ENCODE results near the gene SSC5D.
"Not testable (repeated sequence)": the region's sequence is repeated elsewhere in the genome, so short reads cannot be mapped to it uniquely, and the experiment has no call there.

Gene SSC5D

DNA sequence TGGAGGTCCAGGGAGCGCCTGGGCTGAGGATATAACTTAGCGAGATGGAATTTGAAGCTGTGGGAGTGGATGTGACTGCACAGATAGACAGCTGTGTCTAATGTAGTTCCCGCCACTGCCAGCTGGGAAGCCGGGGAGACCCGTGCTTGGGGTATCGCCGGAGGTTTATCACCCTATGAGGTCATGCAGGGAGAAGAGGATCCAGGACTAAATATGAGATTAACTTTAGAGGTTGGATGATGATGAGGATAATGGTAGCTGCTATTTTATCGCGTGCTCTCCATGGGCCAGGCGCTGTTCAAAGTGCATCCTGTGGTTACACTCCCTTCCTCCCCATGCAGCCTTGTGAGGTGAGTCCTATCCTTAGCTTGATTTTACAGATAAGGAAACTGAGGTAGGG is 19.9 kb downstream of the SSC5D start:
- DNase-seq = no peak

DNA sequence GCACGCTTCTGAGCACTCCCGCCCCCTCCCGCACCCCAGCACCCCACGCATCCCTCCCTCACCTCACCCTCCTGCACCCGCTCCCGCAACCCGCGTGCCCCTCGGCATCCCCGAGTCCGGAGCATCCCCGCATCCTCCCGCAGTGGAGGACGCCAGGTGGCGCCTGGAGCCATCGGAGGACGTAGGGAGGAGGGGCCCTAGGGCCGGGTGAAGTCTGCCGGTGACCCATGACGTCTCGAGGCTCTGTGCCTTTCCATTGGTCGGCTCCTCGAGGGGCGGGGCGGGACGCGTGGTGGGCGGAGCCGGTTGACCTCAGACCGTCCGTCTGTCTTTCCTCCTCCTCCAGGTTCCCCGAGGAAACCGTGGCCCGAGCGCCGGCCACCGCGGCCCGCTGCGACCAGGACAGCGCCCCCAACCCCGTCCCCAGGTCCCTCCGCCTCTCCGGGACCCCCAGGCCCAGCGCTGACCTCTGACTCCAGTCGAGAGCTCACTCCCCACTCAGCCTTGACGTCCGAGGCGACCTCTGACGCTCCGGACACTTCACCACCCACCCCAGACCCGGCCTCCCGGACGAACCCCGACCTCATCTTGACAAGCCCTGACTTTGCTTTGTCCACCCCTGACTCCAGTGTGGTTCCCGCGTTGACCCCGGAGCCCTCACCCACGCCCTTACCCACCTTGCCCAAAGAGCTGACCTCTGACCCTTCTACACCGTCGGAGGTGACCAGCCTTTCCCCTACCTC is 28.8 kb downstream of the SSC5D start:
- DNase-seq = peak; percentile 96

DNA sequence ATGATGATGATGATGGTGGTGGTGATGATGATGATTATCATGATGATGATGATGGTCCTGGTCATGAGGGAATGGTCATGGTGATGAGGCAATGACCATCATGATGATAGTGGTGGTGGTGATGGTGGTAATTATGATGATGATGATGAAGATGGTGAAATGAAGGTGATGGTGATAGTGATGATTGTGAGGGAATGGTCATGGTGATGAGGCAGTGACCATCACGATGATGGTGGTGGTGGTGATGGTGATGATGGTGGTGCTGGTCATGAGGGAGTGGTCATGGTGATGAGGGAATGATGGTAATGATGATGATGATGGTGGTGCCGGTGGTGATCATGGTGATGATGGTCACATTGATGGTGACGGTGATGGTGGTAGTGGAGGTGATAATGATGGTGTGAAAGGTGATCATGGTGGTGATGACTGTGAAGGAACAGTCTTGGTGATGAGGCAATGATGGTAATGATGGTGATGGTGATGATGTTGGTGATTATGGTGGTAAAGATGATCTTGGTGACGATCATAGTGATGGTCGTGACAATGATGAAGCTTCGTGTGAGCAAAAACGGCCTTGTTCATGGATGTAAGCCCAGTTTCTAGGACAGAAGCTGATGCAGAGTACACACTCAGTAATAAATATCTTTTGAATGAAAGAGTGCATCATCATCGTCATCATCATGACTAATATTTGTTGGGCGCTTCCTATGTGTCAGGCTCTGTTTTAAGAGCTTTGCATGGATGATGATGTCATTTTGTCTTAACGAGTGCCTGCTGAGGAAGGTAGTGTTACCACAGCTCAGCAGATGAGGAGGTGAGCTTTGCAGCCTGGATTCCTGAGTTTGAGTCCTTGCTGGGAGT is 31.4 kb downstream of the SSC5D start:
- DNase-seq = no peak

DNA sequence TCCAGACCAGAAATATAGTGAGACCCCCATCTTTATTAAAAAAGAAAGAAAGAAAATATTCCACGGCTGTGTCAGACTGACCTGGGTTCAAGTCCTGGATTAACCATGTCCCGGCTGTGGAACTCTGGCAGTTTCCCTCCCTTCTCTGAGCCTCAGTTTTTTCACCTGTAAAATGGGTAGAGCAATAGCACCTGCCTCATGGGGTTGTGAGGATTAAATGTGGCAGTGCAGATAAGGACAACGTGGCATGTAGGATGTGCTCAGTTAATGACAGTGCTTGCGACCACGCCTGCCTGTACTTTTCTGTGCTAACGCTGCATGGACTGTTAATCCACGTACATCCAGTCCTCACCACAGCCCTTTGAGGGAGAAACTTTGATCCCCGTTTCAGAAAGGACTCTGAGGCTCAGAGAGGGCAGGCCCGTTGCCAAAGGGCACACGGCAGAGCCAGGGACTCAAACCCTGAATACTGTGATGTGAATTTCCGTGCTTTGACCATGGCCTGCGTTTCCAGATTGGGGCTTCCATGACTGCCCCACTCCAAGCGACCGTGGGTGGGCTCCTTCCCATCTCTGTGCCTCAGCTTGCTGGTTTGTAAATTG is 32.6 kb downstream of the SSC5D start:
- peak; percentile 36 for DNase-seq

DNA sequence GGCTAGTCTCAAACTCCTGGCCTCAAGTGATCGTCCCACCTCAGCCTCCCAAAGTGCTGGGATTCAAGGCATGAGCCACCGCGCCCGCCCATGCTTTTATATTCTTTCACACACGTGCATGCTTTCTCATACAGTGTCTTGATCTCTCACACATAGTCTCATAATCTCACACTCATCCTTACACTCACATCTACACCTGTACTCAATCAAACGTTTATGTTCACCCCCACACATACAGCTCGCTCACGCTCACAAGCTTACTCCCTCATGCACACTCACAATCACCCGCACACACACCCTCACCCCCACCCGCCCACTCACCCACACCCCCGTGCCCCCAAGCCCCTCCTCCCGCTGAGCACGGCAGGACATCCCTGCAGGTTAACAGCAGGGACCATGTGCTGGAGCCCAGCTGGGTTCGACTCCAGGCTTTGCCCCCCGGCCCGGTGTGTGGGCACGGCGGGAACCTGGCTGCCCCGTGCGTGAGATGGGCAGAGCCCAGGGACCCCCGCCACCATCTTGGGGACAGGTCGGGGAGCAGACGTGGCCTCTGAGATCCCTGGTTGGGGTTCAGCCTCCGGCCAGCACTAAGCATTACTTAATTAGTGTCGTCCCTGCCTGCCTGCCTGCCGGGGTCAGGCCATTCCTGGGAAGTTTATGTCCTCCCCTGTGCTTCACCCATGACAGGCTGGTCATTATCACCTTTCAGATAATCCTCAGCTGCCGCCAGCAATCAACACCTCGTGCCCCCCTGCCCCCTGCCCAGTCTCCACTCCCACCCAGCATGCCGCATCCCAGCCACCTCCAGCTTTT is 37.3 kb downstream of the SSC5D start:
- no peak for DNase-seq

DNA sequence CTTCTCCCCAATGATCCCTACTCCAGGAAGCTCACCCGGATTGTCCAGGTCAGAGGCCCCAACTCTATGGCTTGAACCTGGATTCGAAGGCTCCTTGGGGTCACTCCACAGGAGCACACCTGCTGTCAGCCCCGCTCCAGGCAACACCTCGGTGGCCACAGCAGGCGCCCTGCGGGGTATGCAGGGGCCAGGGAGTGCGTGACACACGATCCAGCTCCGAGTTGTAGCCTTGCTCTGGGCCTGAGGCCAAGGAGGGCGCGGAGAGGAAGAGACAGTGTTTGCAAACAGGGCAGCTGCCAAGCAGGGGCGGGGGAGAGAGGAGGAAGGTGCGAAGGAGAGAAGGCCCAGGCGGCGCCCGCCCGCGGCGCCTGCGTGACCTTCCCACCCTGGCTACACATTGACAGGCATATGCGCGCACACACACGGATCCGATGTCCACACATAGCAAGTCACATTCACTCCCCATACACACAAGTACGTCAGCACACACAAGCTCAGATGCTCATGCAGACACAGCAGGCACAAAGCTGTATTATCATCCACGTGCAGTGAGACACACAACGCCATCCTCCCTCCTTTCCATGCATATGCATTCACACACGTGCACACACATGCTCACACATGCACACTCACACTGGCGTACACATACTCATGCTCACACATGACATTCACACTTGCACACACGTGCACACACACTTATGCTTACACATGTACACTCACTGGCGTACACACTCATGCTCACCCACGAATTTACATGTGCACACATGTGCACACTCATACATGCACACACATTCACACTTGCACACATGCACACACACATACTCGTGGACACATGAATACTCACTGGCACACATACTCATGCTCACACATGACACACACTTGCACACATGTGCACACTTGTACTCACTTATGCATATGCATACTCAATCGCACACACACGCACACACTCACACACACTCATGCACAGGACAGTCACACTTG is 38.3 kb downstream of the SSC5D start:
- DNase-seq = peak; percentile 79

DNA sequence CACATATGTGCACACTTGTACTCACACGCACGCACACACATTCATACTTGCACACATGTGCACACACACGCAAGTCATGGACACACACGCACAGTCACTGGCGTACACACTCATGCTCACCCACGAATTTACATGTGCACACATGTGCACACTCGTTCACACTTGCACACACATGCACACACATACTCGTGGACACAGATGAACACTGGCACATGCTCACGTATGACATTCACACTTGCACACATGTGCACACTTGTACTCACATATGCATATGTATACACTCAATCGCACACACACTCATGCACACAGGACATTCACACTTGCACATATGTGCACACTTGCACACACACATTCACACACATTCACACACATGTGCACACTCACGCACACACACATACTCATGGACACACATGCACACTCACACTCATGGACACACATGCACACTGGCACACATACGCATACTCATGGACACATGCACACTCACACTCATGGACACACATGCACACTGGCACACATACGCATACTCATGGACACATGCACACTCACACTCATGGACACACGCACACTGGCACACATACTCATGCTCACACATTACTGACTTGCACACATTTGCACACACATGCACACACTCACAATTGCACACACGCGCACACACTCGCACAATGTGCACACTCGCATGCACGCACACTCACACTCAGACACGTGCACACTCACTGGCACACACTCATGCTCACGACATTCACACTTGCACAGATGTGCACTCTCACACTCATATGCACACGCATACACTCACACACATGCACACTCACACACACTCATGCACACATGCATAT is 39.2 kb downstream of the SSC5D start:
- no peak for DNase-seq

DNA sequence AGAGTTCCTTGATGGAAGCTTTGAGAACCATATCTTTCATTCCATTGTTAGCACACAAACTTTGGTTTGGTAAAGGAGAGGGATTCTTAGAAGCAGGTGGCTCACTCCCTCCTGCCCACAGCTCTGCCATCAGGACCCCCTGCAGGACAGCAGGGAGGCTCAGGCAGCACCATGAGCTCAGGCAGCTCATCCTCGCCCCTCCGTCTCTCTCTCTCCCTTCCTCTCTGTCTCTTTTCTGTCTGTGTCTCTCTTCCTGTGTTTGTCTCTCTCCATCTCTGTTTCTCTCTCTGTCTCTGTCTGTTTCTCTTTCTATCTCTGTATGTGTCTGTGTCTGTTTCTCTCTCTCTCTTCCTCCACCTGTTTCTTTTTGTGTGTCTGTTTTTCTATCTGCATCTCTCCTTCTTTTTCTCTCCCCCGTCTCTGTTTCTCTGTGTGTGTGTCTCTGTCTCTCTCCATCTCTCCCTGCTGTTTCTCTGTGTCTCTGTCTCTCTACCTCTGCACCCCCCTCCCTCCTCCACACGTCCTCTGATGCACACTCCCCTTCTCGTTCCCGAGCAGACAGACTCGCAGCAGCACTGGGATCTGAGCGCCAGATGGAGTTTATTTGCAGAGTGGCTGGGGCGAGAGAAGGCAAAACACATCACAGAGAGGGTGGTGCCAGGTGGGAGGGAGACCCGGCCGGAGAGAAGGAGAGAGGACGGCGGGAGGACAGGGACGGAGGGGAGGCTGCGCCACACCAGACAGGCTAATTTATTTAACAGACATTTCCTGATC is 40.0 kb downstream of the SSC5D start:
- DNase-seq = no peak

DNA sequence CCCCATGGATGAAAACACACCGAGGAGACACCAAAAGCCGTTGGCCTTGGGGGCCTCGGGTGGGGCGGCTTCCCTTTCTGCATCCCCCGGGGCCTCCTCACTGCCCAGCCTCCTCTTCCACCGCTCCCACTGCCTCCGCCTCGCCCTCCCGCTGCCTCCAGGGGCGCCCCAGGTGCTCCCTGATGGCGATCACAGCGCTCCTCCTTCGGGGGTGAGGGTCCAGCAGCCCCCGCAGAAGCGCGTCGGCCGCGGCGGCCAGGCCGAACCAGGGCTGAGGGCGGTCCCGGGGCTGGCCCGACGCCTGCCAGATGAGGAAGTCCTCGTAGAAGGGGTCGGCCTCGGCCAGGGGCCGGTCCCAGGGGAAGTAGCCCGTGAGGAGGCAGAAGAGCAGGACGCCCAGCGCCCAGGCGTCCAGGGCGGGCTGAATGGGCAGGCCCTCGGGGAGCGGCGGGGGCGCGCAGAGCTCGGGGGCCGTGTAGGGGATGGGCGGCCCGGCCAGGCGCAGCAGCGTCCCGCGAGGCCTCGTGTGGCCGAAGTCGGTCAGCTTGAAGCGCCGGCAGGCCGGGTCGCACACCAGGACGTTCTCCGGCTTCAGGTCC is 41.5 kb downstream of the SSC5D start:
- no peak for DNase-seq

DNA sequence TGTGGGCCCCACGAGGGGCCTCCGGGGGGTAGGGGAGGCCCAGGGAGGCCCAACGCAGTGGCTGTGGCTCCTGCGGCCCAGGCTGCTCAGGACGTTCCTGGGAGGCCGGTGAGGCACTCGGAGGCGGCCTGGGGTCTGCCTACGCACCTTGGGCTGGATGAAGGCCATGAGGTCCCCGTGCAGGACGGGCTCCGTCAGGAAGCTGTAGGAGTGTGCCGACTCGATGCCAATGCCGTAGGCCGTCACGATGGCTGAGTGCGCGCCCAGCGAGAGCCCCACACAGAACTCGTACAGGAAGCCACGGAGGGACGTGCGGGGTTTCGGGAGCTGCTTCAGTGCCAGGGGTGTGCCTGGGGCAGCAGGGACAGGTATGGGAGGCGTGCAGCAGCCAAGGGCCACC is 42.8 kb downstream of the SSC5D start:
- DNase-seq = no peak

DNA sequence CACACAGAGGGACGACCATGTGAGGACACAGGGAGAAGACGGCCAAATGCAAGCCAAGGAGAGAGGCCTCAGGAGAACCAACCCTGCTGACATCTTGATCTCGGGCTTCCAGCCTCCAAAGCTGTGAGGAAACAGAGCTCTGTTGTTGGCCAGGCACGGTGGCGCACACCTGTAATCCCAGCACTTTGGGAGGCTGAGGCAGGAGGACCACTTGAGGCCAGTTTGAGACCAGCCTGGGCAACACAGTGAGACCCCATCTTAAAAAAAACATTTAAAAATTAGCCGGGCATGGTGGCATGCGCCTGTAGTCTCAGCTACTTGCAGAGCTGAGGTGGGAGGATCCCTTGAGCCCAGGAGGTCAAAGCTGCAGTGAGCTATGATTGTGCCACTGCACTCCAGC is 46.0 kb downstream of the SSC5D start:
- not testable (repeated sequence) for DNase-seq

DNA sequence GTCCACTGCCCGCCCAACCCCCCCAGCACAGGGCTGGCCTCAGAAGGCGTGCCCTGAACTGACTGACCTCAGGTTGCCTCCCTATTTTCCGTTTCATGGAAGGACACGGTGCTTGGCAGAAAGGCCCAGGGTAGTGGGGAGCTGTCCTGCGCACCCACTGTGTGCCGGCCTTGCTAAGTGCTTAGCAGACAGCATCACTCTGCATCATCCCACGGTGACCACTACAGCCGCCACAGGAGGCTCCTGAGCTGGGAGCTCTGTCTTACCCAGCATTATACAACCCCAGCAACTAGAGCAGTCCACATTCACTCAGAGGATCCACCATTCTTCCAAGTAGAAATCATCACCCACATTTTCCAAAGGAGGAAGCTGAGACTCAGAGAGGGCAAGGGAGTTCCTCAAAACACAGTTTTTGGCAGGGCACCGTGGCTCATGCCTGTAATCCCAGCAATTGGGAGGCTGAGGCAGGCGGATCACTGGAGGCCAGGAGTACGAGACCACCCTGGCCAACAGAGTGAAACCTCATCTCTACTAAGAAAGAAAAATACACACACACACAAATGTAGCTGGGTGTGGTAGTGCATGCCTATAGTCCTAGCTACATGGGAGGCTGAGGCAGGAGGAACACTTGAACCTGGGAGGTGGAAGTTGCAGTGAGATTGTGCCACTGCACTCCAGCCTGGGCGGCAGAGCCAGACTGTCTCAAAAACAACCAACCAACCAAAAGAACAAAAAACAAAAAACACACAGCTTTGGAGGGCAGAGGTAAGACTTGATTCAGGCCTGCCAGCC is 47.1 kb downstream of the SSC5D start:
- no peak for DNase-seq

DNA sequence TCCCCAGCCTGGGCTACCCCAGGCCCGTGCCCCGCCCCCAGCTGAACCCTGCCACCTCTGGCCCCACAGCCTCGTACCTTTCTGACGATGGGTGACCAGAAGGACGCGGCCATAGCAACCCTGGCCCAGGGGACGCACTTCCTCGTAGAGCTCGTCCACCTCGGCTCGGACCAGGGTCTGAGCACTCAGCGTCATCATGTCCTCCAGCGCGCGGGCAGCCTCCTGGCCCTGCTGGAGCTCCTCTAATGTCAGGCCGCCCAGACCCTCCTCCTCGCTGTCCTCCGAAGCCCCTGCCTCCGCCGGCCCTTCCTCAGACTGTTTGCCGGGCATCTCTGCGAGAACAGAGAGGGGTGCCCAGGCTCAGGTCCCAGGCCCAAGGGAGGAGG is 47.7 kb downstream of the SSC5D start:
- no peak for DNase-seq

DNA sequence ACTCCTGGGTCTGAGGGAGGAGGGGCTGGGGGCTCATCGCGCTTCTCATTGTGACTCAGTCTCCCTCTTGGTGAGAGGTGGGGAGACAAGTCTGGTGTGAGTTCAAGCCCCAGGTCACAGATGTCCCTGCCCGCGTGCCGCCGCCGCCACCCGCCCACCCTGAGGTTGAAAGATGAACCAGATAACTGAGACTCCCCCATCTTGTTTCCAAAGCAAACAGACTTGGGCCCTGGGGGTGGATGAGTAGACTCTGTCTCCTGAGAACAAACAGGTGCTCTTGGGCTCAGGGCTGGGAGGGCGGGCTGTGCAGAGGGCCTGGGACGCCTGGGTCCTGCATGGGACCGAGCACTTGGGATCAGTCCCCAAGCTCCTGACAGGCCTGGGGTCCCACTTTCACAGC is 48.1 kb downstream of the SSC5D start:
- no peak for DNase-seq

DNA sequence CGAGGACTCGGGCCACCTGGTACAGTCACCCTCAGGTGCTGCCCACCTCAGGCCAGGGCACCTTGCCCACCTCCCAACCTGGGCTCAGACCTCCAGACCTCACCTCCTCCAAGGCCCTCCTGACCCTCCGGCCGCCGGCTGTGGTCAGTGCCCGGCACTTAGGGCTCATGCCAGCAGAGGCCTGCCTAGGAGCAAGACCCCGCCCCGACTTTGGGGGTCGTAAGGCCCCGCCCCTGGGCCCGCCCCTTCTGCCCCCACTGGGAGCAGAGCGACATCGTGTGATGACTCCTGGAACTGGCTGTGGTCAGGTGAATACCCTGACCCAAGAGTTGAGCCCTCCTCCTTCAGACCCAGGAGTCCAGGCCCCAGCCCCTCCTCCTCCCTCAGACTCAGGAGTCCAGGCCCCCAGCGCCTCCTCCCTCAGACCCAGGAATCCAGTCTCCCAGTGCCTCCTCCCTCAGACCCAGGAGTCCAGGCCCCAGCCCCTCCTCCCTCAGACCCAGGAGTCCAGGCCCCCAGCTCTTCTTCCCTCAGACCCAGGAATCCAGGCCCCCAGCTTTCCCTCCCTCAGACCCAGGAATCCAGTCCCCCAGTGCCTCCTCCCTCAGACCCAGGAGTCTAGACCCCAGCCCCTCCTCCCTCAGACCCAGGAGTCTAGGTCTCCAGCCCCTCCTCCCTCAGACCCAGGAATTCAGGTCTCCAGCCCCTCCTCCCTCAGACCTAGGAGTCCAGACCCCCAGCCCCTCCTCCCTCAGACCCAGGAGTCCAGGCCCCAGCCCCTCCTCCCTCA is 48.9 kb downstream of the SSC5D start, which contains the start of gene SBK2:
SBK2 (minus strand) TSS at position 183 of the 790 bp plus-strand sequence. CDS start 839 bp downstream, outside the sequence.
- DNase-seq = peak; percentile 38

DNA sequence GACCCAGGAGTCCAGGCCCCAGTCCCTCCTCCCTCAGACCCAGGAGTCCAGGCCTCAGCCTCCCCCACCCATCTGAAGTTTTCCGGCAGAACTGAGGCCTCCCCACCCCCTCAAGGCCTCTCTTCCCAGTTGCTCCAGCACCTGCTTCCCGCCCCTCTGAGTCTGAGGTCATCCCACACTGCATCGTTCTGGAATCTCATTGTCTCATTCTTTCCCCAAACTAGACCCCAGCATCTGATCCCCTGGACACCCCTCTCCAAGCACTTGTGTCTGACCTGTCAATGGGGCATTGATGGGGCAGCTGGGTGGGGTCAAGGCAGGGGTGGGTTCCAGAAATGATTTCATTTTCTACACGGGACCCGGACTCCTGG is 49.5 kb downstream of the SSC5D start:
- no peak for DNase-seq

DNA sequence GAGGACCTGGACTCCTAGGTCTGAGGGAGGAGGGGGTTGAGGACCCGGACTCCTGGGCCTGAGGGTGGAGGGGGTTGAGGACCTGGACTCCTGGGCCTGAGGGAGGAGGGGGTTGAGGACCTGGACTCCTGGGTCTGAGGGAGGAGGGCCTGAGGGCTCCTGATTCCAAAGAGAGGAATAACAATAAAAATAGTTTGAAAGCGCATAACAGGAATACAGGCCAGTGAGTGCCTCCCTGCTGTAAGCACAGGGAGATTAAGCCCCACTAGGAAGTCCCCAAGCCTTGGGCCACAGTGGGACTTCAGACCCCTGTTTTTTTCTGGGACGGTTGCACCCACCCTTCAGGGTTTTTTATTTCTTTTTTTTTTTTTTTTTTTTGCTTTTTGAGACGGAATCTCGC is 49.9 kb downstream of the SSC5D start:
- DNase-seq = no peak

All from hematopoietic multipotent progenitor cell treated with erythropoietin and hydrocortisone succinate and interleukin-3 and kit ligand, for 4 days (in vitro differentiated cells).